Activated naive CD4-positive, alpha-beta T cell treated with Interleukin-2 at 50 U/mL for 16 hours (primary cell): Measurements from ENCODE around the gene TADA2B.

Experiments
- DNase-seq: peaks from one replicate; pipeline ENCODE4 v3.0.0-alpha.2; 2020

TADA2B gene, protein sequence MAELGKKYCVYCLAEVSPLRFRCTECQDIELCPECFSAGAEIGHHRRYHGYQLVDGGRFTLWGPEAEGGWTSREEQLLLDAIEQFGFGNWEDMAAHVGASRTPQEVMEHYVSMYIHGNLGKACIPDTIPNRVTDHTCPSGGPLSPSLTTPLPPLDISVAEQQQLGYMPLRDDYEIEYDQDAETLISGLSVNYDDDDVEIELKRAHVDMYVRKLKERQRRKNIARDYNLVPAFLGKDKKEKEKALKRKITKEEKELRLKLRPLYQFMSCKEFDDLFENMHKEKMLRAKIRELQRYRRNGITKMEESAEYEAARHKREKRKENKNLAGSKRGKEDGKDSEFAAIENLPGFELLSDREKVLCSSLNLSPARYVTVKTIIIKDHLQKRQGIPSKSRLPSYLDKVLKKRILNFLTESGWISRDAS

DNA sequence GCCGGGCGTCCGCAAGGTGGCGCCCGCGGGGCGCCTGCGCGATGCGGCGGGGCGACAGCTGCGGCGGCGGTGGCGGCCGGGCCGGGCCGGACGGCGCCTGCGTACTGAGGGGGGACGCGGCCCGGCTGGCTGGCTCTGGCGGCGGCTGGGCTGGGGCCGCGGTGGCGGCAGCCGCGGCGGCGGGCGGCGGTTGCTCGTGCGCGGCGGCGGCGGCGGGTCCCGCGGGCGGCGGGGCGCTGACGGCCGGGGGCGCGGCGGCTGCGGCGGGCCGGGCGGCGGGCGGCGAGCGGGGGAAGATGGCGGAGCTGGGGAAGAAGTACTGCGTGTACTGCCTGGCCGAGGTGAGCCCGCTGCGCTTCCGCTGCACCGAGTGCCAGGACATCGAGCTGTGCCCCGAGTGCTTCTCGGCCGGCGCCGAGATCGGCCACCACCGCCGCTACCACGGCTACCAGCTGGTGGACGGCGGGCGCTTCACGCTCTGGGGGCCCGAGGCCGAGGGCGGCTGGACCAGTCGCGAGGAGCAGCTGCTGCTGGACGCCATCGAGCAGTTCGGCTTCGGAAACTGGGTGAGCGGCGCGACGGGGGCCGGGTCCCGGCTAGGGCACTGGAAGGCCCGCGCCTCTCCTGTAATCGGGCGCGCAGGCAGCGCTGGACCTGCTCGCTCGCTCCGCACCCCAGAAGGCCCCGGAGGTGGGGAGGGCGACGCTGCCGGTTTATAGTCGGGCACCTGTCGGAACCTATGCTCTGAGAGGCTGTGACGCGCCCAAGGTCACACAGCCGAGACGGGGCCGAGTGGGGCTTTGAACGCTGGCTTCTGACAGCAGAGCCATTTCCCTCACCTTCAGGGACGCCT, at the start of gene TADA2B:
Gene TADA2B (plus strand): TSS at position 89 of the 853 bp plus-strand sequence. CDS start 208 bp downstream, at position 297.
- peak; percentile 59 for DNase-seq

DNA sequence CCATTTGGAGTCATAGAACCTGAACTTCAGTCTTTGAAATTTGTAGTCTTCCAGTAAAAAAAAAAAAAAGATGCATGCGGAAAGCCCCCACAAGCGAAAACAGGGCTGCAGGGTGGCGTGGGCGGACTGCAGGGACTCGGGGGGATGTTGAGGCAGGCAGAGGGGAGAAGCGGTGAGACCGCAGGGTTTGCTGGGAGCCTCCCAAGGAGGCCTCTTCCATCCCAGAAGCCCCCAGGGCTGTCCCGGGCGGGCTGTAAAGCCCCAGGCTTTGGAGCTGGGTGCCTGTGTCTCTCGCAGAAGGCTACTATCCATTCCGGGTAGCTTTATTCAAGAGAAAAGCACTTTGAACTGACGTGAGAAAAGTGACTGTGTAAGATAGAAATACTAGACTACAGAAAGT, 46.7 kb upstream of the TADA2B start:
- DNase-seq = no peak

DNA sequence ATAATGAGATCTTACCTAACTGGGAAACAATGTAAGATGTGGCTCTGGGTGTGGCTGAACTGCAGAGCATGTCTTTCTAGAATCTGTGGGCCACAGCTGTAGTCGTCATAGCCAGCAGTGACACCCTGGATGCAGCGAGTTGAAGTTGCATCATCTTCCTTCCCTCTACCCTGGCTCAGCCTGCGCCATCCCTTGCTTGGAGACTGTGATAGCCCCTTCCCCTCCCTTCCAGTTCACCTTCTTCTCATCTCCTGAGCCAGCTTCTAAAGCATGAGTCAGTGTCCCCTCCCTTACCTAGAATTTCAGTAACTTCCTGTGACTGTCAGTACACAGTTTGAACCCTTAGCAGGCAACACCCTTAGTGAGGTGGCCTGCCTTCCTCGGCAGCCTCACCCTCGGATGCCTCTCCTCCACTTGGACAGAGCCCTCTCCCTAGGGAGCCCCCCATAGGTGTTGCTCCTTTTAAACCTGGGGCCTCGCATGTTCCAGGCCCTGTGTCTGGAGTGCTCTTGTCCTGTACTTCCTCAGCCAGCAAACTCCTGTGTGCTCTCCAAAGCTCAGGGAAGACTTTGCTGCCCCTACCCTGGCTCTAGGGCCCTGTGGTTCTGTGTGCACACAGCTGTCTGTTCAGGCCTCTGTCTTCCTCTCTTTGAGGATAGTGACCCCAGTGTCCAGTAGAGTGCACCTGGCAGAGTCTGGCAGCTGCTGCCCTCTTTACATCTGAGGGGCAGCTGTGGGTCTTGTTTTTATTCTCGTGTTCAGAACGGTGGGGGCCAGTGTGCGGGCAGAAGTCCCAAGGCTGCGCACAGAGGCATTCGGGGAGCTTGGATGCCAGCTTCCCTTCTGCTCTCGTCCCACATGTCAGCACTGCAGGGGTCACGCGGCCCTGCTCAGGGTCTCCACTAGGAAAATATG, 43.7 kb upstream of the TADA2B start:
- DNase-seq = peak; percentile 21

DNA sequence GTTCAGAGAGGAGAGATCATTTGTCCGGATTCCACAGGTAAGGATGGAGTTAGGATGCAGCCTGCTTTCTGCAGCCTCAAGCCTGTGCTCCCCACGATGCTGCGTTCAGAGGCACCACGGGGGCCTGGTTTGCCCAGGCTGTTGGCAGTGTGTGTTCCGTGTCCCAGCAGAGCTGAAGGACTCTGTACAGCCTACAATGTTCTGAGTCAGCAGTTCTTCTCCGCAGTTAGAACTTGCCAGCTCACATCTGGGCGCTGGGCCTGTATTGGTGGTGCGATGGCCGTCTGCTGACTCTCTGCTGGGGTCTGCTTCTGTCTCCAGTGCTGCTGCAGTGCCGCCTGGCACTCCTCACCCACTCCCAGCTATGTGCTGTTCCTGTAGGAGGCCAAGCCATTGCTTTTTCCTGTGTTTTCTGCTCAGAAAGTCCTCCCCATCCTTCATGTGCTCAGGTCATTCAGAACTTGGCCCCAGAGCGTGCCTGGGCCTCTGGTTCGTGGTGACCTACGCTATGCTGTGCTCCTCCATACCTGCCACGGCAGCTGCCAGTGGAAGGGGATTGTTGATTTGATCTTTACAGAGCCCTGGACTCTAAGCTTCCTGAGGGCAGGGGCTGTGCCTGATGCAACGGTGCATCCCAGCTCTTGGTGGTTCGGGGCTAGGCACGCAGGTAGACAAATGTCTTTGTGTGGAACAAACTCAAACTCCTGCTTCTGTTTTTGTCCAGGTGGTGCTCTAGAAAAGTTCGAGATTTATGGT, 42.6 kb upstream of the TADA2B start:
- DNase-seq = no peak

DNA sequence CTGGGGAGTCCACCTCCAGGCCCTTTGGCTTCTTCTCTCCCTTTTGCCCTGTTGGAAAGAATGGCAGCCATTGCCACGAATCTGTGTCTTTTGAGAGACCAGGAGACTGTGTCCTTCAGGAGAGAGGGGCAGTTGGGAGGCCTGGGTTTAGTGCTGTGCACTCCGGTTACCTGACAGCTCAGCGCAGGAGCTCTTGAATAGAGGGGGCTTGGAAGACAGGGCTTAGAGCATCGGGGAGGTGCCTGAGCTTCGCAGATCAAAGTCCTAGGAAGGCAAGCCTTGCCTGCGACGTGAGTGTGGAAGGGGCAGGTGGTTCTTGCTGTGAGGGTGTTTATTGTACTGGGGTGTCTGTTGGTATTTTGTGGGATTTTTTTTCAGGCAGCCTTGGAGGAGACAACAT, 41.9 kb upstream of the TADA2B start:
- no peak for DNase-seq

DNA sequence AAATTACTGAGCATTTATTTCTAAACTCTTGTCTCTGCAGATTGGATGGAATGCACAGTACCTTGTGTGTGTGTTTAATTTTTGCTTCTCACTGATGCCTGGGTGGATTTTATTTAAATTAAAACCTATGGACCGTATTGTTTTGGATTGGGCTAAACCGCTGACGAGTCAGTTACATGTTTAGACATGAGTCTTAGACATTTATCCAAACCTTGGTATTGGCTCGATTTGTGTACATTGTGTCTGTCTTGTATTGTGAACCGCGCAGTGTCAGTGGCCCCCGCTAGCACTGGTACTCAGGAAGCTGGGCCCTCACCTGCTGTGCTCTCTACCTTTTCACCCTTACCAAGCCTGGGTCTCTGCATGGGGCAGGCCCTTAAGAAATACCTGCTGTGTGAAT, 40.8 kb upstream of the TADA2B start:
- DNase-seq = no peak

DNA sequence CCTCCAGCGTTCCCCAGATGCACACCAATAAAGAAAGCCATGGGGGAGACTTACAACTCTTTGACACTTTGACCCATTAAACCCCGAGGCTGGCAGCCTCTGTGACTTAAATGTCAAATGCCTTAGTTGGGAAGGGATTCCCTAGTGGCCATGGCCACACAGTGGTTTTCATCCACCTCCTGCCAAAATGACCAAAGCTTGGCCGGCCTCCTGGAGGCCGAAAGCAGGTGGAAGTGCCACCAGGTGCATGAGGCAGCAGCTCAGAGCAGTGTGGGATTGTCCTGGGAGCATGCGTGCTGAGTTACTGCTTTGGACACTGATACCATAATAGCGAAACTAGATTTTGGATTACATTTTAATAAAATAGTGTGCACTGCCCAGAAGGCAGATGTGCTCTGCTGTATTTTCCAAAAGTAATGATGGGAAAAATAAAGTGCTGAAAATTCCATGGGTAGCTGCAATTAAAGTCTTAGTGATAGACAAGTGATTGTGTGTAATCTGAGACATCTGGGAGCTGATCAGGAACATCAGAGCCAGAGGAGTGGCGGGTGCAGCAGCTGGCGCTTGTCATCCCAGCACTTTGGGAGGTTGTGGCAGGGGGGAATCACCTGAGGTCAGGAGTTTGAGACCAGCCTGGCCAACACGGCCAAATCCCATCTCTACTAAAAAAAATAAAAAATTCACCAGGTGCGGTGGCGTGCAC, 39.8 kb upstream of the TADA2B start:
- no peak for DNase-seq

DNA sequence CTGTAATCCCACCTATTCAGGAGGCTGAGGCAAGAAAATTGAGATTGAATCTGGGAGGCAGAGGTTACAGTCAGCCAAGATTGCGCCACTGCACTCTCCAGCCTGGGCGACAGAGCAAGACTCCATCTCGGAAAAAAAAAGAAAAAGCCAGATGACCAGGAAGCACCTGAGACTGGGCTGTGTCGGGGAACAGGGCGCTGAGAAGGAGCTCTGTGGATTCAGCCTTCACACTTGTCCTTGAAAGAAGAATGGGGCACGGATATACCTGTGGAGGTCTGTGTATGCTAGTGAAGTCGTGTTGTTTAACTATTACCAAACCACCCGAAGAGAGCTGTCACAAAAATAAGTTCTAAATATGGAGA, 39.3 kb upstream of the TADA2B start:
- DNase-seq = no peak

DNA sequence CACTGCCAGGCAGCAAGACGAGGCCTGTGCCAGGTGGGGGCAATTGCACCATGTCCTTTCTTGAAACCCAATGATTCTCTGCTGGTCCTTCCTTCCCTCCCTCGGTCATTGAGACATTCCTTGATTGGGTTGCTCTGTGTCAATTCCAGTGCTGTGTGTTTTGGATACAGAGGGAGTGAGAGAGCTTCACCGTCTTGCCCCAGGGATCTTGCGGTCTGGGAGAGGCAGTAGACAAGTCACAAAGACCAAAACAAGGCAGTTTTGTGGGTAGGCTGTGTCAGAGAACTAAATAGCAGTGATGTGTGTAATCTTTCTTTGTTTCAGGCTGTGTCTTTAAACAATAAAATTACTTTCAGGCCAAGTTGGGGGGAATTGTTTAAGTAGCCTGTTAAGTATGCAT, 38.8 kb upstream of the TADA2B start:
- DNase-seq = no peak

DNA sequence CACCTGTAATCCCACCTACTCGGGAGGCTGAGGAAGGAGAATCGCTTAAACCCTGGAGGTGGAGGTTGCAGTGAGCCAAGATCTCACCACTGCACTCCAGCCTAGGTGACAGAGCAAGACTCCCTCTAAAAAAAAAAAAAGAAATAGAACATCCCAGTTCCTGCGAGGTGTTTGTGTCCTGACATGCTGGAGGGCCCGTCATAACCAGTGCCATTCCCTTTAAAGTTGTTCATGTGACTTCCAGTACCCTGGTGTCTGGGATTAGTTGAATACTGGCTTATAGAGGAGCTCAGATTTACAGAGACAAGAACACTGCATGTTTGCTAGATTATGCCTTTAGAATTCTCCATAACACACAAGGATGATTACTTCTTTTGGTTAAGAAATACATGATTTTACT, 37.6 kb upstream of the TADA2B start:
- DNase-seq = no peak

DNA sequence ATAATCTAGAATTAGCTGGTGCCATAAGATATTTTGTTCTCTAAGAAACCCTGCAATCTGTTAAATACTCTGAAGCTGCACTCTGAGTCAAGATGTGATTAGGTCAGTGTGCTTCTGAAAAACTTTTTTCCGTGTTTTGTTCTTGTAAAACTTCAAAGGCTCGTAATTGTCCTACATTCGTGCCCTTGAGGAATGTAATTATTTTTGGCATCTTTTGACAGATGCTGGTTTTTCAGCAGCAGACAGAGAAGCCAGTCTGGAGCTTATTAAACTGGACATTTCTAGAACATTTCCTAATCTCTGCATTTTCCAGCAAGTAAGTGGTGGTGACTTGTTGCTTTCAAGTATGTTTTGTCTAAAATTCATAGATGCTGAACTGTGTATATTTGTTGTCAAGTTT, 36.8 kb upstream of the TADA2B start:
- no peak for DNase-seq

DNA sequence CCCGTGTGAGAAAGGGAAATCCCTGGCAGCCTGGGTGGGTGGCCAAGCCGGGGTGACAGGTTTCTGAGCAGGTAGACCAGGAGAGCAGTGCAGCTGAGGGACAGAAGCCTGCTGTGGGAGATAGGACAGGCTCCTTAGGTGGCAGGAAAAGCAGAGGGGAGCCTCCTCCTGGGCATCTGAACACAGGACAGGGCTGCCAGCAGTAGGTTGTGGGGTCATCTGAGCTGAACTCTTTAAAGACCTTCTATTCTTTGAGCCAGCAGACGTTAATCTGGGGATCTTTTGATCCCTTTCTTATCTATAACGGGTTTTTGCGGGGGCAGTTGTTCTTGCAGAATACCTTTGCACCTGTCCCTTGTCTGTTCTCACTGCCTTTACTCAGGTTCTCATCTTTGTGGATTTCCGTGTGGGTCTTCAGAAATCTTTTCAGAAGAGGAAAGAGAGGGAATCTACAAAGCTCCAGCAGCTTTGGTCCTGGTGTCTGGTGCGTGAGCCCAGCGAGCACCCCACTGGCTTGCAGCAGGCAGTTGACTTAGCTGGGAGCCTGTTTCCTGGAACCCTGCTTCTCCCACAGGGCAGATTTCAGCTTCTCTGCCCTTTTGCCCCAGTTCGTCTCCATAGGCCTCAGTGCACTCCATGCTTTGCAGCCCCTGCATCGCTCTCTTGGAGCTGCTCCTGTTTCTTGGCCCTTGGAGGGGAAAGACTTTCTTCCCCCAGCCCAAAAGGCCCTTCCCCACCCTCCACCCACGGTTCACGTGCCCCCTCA, 35.8 kb upstream of the TADA2B start:
- no peak for DNase-seq

DNA sequence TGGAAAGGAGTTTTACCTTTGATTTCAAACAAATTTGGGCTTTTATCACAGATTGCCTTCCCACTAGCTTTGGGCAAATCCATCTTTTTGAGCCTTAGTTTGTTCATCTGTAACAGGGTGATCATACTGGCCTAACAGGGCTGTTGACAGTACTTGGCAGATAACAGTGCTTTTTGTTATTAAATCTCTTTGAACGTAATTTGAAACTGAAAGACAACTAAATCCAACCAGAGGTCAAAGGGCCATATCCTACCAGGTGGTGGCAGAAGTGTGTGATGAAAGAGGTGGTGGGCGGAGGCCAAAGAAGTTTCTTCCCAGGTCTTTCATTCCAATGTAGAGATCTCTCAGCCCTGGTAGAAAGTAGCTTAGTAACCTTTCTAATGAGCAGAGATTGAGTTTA, 35.2 kb upstream of the TADA2B start:
- DNase-seq = no peak

DNA sequence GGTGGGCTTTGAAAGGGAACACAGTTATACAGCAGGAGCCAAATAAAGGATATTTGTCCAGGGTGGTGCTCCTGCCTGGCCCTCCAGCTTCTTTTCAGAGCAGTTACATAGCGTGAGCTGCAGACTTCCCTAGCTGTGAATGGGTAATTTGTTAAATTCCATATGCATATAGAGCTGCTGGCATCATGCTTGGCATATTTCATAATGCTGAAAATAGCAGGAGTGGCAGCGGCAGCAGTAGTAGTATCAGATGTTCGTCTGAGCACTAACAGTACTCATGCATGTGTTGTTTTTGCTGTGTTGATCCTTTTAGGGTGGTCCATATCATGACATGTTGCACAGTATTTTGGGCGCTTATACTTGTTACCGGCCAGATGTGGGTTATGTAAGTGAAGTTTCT, 33.6 kb upstream of the TADA2B start:
- DNase-seq = no peak

DNA sequence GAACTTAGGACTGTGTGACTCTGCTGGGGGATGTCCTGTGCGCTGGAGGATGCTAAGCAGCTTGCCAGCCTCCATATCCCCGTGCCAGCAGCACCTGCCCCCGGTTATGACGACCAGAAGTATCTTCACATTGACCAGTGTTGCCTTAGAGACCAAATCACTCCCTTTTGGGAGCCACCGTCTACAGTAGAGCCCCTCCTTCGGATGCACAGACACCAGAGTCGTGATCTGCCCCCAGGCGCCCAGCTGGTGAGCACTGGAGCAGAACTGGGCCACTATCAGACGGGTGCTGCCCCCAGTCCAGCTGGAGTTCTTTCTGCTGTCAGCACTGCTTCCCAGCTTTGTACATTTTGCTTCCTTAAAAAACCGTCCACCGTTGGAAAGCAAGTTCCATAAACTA, 30.0 kb upstream of the TADA2B start:
- DNase-seq = no peak

DNA sequence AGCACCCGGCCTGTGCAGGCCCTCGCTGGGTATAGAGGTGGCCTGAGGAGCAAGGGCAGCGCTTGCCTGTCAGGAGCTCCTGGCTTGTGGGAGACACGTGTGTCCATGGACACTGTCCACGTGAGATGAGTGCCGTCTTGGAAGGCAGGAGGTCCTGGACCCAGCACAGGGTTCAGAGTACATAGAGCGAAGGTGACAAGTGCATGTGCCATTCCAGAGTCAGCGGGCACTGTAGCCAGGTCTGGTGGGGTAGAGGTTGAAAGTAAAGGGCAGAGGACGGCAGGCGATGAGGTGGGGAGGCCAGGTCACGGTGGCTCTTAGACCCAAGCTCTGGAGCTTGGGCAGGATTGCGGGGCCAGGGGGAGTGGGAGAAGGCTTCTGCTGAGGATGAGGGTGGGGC, 28.4 kb upstream of the TADA2B start:
- DNase-seq = no peak

DNA sequence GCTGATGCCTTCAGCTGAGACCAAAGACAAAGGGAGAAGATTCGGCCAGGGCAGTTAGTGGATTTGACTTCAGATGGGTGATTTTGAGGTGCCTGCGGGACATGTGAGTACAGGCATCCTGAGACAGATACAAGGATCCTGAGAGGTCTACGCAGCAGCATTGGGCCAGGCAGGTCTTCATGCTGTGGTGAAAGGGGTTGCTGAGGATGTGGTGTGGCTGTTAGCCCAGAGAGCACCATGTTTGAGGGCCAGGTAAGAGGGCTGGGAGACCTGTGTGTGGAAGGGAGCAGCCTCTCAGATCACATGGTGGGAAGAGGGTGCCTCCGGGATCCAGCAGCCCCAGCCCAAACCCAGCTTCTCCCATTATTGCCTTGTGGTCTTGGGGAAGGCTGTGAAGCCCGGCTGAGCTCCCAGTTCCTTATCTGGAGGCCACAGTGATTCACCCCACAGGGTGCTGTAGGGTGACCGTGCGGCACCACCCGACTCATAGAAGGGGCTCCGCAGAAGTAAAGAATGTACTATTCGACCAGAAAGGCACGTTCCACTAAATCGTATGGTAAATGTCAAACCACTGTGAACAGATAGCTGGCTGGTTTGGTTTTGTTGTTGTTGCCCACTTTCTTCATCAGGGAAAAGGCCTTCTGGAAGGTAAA, 27.7 kb upstream of the TADA2B start:
- no peak for DNase-seq

DNA sequence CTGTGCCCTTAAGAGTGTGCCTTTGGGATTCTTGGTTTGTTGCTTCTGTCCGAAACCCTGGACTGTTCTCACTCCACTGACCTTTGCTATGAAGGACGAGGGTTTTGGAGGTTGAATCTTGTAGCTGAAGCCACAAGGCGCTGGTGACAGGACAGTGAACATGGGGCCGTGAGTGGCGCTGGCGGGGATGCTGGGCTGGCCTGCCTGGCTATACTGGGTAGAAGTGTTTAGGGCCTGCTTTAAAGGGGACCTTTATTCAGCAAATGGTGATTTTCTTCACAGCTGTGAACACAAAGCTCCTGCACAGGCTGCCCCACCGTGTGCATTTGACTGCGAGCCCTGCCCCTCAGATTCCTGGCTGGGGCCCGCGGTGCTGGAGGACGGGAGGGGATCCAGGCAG, 27.1 kb upstream of the TADA2B start:
- DNase-seq = no peak

DNA sequence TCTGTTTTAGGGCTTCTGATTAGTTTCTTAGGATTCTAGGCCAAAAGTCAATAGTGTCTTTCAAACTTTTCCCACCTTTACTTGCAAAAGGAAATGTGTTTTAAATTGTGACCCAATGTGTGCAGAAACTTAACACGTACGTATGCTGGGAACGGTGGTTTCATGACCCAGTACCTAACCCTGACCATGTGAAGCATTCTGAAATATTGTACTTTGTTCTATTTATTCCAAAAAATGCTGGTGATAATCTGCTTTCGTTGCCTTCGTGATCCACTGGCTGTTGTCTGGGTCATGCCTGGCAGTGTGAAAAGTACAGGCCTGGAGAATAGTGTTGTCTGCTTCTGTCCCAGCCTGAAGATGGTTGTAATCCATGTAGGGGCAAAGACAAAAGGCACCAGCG, 26.7 kb upstream of the TADA2B start:
- no peak for DNase-seq

DNA sequence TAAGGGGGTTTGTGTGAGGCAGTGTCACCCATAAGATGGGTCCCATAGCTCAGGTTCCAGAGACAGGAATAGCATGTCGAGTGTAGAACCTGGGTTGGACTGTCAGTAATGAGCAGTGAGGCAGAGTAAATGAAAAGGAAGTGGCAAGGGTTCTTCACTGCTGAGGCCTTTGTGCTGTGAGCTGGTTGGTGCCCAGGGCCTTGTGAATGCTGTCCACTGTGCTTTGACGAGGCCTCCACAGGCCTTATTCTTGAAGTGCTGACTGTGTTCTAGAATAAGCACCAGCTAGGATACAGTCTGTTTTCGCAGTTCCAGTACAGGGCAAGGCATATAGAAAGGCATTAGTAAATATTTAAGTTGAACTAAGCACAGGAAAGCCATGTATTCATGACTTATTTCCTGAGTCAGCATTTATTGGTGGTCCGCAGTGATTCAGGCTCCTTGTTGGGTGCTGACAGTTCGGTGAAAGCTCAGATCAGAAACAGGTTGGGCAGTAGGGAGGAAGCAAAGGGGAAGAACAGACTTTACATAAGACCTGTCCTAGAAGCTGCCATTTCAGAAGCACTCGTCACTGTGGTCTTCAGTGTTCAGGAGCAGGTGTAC, 25.6 kb upstream of the TADA2B start:
- no peak for DNase-seq
